SKM-1 treated with dmso at 0.1 percent for 144 hours (cell line): ENCODE results near the gene NF1.

Experiments
- DNase-seq: peaks from one replicate; lab custom pipeline; 2025; ENCODE audit not compliant: unreplicated experiment; lab: John Stamatoyannopoulos, UW

NF1 gene

GRCh38 chr17:31397256-31397939 is 302.6 kb downstream of the NF1 start:
- no peak for DNase-seq

- DNase-seq, result no peak
These were observed 303.9 kb downstream of the NF1 start for GRCh38 chr17:31398381-31399311.

DNA sequence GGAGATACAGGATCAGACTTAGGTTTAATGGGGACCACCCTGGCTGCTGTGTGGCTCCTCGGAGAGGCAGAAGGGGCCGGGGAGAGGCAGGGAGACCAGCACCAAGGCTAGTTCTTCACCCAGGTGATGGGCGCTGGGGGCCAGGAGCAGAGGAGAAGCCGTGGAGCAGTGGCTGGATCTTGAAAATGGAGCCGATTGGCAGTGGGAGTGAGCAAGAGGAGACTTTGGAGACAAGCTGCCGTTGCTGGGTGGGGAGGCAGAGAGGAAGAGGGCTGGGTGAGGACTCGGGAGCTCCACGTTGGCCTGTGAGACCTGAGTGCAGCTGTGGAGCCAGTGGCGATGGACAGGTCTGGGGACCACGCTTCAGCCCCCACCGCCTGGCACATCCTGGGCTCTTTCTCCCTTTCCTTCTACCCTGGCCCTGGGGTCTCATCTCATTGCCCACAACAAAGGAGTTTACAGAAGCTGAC is 305.7 kb downstream of the NF1 start:
- DNase-seq, result no peak

DNA sequence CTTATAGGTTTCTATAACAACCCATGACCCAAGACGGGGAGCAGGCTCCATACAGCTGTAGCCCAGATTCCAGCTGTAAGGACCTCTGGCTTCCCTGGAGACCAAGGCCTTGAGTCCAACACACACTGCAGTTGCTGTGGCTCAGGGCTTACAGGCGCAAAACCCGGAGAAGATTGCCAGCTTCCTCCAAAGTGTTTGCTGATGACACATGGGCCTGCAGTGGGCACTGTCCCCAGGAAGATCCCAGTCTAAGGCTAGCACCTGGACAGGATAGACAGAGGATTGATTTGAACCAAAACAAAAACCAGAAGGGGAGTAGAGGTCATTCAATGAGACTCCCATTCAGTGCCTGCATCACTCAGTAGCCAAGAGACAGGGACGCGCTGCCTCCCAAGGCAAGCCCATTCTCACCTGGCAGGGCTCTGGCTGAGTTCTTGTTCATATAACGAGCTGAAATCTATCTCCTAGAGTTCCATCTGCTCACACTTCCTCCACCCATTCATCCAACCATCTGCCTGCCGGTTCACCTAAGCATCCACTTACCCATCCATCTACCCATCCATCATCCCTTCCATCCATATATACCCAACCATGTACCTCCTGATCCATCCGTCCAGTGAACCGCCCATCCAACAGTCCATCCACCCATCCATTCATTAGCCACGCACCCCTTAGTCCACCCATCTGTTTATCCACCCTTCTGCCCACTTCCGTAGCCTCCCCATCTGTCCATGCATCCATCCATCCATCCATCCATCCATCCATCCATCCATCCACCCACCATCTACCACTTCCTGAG is 306.9 kb downstream of the NF1 start:
- DNase-seq, result no peak

DNA sequence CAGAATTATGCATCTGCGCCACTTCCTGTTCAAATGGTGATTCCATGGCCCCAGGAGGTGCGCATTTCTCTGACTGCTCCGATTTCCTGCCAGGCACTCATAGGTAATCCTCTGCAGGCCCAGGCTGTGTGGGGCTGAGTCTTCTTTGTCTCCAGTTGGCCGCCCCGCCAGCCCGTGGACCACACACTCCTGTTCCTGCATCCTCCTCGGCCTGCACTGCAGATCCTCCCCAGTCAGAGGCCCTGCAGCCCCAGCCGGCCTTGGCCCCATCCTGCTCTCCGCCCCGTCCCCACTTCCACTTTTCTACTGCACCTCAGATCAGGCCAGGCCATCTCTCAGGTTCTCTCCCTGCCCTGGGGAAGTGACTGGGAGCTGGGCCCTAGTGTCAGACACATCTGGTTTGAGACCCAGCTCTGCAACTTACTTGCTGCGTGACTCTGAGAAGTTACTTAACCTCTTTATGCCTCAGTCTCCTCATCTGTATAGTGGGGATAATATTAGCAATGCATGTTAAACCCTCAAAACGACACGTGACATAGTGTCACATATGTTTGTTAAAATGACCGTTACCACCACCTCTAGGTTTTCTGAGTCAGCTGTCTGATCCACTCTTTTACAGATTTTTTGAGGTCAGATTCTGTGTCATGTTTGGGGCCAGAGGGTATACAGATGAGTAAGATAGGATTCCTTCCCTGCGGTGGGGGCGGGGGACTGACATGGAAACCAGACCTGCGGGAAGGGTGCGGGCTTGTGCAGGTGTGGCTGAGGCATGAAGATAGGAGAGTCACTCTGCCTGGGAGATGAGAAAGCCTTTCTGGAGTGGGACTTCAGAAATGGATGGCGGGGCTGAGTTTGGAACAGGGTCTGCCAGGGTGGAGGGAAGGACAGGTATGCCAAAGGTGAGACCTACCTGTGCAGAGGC is 309.5 kb downstream of the NF1 start:
- DNase-seq, result peak; percentile 72

- DNase-seq, result no peak
These were observed 311.2 kb downstream of the NF1 start for GRCh38 chr17:31405890-31406371.

DNA sequence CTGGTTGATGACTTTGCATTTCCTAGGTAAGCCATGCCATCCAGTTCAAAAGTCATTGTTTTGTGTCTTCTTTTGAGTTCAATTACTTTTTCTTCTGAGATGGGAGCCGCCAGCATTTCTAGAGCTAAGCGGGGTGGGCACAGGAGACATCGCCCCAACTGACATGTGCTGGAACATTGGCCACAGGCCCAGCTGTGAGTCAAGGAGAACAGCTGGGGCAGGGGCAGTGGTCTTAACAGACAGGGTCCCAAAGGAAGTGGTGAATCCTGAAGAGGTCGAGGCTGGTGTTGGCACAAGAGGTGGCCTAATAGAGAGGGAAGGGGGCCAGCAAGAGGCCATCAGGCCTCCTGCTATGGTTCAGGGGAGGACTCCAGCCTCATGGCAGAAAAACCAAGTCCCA is 313.8 kb downstream of the NF1 start:
- no peak for DNase-seq

- no peak for DNase-seq
These were observed 317.0 kb downstream of the NF1 start for GRCh38 chr17:31411707-31412285.

DNA sequence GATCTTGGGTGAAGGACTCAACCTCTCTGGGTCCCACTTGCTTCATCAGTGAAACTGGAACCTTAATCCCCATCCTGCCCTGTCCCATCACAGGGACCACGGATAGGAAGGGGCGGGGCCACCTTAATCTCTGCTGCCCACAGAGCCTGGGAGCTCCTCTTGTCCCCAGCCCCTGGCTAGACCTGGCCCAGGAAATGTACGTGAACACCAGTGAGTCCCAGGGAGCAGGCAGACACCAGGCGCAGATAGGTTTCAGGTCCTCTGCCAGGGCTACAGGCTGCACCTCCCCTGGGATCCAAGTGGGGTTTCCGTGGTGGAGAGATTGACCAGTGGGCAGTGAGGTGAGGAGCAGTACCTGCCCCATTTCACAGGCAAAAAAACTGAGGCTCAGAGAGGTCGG is 317.7 kb downstream of the NF1 start:
- no peak for DNase-seq

DNA sequence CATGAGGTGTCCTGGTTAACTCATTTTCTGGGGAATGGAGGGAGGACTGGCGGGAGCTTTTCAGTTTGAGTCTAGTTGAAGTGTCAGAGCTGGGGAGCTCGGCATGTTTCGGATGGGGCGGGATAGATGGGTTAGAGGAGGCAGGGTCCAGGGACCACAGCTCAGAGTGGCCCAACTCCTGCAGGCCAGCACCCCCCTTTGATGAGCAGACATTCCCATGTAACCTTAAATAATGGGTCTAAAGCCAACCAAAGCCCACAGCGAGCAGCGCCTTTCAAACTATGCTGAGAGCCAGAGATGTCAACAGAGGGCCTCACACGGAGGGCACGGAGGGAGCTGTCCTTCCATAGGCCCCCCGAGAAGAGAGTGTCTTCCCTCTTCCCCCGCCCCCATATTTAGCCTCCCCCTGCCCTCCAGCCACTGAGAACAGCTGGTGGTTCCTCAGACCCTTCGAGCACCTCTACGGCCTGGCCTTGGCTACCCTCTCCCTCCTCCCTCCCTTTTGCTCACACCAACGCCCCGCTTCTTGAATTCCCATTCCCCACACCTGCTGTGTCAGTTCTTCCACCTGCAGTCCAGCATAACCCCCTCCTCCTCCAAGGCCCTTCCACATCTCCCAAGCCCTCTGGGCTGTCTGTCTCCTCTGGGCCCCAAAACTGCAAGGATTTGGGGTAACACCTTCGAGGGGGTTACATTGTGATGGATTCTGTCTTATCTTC is 318.5 kb downstream of the NF1 start:
- DNase-seq, result no peak

- DNase-seq, result no peak
These were observed 319.2 kb downstream of the NF1 start for GRCh38 chr17:31413874-31414549.

DNA sequence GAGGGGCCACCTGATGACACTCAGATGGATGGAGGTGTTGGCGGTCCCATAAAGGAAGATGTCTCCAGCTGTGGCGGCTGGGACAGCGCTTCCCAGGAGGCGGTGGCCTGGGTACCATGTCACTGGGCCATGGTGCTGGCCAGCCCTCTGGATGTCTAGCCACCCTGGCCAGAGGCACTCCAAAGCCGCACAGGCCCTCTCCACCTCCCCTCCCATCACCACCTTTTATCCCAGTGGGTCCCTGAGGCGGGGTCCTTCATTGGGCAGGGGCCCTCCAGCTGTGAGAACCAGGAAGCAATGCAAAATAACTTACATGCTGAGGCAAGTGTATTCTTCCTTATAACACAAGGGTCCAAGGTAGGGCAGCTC is 319.8 kb downstream of the NF1 start:
- DNase-seq, result no peak

DNA sequence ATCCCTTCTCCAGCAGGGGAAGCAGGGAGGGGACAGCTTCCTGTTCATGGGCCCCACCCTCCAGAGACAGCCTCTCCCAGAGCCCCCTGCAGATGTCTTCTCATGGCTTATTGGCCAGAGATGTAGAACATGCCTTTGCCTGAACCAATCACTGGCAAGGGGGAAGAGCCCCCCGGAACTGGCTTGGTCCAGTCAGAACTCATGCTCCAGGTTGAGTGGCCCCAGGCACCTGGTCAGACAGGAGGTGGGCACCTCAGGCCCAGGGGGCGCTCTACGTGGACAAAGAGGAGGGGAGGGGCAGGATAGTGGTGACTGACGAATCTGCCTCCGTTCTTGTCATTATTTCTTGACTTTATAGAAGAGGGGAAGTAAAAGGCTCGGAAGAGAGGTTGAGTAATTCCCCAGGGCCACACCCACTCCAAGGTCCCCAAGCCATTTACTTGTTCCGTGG is 320.3 kb downstream of the NF1 start:
- peak; percentile 86 for DNase-seq

- DNase-seq, result no peak
These were observed 321.1 kb downstream of the NF1 start for GRCh38 chr17:31415640-31416502.

DNA sequence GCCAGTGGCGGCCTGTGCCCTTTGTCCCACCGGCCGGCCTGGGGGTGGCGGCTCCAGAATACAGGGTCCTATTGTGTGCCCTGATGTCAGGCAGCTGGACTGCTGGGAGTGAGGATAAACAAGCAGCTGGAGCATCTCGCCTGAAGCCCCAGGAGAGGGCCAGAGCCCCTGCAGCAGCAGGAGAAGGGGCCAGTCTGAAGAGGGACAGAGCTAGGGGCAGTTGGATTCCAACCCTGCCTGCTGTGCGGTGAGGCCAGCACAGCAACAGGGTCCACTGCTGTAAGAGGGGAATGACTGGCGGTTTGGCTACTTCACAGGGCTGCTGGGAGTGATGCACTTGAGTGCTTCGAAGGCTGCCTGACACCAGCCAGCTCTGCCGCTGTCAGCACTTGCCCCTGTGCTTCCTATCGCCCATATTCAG is 321.7 kb downstream of the NF1 start:
- DNase-seq, result no peak

DNA sequence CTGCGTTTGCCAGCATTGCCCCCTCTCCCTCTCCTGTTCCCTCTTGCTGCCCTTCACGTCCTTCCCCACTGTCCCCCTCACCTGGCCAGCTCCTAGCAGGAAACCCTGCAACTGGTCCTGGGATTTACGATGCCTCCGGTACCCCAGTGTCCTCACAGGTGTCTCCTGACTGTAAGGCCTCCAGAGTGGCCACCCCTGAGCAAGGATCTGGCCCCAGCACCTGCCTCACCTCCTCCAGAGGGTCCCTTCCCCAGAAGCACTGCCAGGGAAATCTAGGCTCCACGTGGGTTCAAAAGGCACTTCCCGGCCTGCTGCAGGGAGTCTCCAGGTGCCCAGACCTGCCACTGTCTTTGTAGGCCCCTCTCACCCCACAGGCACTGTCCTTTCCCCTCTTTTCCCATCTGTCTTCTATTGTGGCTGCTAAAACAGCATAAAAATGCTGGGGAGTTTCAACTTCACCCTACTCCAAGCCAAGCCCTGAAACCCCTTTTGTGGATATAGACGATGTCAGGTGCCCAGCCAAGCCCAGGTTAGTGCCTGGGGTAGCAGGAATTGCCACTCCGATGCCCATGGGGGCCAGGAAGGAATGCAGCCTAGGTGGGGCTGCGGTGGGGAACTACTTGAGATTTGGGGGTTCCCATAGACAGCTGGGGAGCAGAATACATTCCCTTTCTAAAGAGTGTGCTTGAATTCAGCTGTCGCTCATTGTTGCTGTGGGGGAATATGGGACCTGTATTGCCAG is 322.4 kb downstream of the NF1 start:
- DNase-seq, result no peak

- DNase-seq, result no peak
These were observed 324.1 kb downstream of the NF1 start for GRCh38 chr17:31418773-31419350.
